Subcutaneous adipose tissue (tissue), 4 donors: ENCODE results near the gene CLASP1. TPM values are rescaled to one million over a fixed set of nuclear protein-coding genes. Genes with fewer than 3 reads are reported as not detected.

ENCODE experiments used
- CTCF ChIP-seq: fragments of 450-650 bp; IDR thresholded peaks from one replicate; pipeline ENCODE4 v1.5.1; 2016; ENCODE audit warnings: low read depth, mild to moderate bottlenecking, control low read depth, antibody characterized with exemption, moderate library complexity
- total RNA-seq, 4 donors: library from RNA; depleted of rRNA; stranded (reverse); fragments of >200 nt; gene quantifications; one replicate each; pipeline ENCODE4 v1.1.0, GENCODE V29; 2016

Gene CLASP1
- total RNA-seq, 4 donors from 2014 or later = 94.0 to 166 (median 112) TPM

GRCh38 chr2:121468936-121469335, 180.3 kb downstream of the CLASP1 start:
- no peak for TF ChIP-seq CTCF

- no peak for TF ChIP-seq CTCF
These were observed 190.0 kb downstream of the CLASP1 start for GRCh38 chr2:121459291-121459690.

- no peak for TF ChIP-seq CTCF
These were observed 192.9 kb downstream of the CLASP1 start for GRCh38 chr2:121456325-121456724.

GRCh38 chr2:121455446-121455845, 193.8 kb downstream of the CLASP1 start:
- no peak for TF ChIP-seq CTCF

- TF ChIP-seq CTCF = no peak
These were observed 194.6 kb downstream of the CLASP1 start for GRCh38 chr2:121454549-121455090.

- no peak for TF ChIP-seq CTCF
These were observed 197.9 kb downstream of the CLASP1 start for GRCh38 chr2:121451398-121451797.

GRCh38 chr2:121450301-121450700, 199.0 kb downstream of the CLASP1 start:
- no peak for TF ChIP-seq CTCF
